T-helper 2 cell treated with Interferon-gamma antibody and Interleukin-4, amounts not matched to agents 100 ng/mL and 5 ng/mL, for 36 hours (primary cell): ENCODE data around the gene TRERF1. TPM values are rescaled to one million over a fixed set of nuclear protein-coding genes. Genes with fewer than 3 reads are reported as not detected.

ENCODE experiments used
- intact Hi-C: fragments of 100-400 bp; cut with micrococcal nuclease; formaldehyde crosslinking; loops from one replicate; pipeline ENCODE4 v1.15.1; 2023
- total RNA-seq: library from RNA; stranded (reverse); gene quantifications from 2 replicates; pipeline ENCODE4 v1.2.3, GENCODE V29; 2022

TRERF1 gene
- total RNA-seq, 1 donor from 2014 or later: 19.7 TPM

GRCh38 chr6:42259841-42260395 lies 191.8 kb downstream of the TRERF1 start:
- intact Hi-C loops: loop anchor here (2.0 kb wide), 1 partner anchor 287 kb away; no protein-coding TSS in a partner anchor

GRCh38 chr6:42259286-42259685 lies 192.4 kb downstream of the TRERF1 start:
- intact Hi-C loops: no loop called here

DNA sequence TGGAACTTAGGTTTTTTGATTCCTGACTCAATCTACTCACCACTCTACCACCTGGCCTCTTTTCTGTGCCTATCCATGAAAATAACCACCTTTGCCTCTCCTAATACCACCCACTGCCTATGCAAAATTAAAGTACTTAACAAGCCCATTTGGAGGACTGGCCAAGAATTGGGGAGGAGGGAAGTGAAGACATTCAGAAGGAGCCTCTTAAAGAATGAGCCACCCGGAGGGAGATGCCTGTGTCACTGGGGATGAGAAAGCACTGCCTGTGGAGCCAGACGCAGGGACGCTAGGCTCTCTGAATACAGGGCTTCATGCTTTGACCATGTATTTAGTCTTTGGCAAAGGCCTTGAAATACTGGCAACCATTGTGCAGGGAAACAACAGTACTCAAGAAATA lies 194.1 kb downstream of the TRERF1 start:
- intact Hi-C loops: no loop called here

DNA sequence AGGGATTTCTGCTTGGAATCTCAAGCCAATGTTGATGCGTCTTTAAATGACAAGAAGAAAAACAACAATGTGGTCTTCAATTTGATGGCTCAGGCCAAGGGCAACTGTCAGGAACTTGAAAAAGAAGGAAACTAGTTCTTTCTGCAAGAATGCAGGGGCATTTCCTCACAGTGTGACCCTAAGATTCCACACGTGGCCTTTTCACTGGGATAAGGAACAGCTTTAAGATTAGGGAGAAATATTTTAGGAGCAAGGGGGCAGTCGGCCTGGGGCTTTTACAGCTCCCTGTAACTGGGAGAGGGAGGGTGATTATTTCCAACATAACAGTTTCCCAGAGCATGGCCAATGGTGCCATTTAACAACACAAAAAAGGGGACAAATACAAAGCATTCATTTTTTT lies 194.7 kb downstream of the TRERF1 start:
- intact Hi-C loops: no loop called here

DNA sequence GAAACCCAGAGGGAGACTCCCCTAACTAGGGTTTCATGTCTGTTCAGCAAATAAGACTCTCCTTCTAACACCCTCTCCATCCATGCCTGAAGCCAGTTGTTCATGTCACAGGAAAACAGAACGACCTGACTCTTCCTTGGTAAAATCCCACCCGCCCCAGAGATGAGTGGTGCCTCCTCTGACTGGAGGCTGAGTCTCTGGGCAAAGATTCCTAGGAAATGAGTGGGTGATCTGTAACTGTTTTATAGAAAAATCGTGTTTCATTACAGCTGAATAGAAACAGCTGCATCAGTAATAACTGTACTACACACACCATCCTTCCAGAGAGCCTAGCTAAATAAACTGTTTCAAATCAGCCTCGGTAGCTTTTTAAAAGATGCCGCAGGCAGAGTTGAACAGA lies 196.7 kb downstream of the TRERF1 start:
- intact Hi-C loops: no loop called here

DNA sequence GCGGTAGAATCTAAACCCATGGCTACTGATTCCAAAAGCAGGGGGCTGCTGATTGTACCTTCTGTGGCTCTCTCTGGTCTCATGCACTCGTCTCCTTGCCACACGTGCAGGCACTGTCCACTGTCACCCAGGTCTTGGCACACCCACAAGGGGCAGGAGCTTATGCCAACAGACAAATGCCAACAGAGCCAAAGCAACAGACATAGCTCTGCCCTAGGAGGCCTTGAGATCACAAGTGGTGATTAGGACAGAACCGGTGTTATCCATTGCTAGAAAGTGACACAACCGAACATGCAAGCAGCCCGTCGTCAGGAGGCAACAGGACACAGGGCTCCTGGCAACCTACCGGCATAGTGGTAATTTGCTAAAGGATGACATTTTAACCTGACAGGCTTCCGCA lies 197.2 kb downstream of the TRERF1 start:
- intact Hi-C loops: no loop called here

GRCh38 chr6:42251911-42252637 lies 199.7 kb downstream of the TRERF1 start:
- intact Hi-C loops: no loop called here

GRCh38 chr6:42251500-42251899 lies 200.2 kb downstream of the TRERF1 start:
- intact Hi-C loops: no loop called here

- intact Hi-C loops: no loop called here
Measured at GRCh38 chr6:42250274-42250931, 201.3 kb downstream of the TRERF1 start.

GRCh38 chr6:42249279-42249678 lies 202.4 kb downstream of the TRERF1 start:
- intact Hi-C loops: no loop called here

DNA sequence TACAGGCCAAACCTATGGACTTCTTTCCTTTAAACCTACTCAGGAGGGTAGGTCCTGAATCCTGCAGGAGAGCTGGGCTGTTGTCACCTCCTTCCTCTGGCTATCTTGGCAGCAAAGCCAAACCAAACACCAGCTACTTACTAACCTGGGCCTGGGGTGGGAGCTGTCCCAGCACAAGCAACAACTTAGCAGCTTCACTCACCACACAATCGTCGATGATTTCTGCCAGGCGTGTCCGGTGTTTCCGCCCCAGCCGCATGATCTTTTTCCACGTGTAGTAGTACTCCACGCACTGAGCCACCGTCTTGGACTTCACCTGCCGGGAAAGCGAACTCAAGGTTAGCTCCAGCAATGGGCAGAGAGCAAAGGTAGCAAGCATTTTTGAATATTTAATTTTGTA lies 208.7 kb downstream of the TRERF1 start:
- intact Hi-C loops: no loop called here

GRCh38 chr6:42241915-42242314 lies 209.8 kb downstream of the TRERF1 start:
- intact Hi-C loops: no loop called here

DNA sequence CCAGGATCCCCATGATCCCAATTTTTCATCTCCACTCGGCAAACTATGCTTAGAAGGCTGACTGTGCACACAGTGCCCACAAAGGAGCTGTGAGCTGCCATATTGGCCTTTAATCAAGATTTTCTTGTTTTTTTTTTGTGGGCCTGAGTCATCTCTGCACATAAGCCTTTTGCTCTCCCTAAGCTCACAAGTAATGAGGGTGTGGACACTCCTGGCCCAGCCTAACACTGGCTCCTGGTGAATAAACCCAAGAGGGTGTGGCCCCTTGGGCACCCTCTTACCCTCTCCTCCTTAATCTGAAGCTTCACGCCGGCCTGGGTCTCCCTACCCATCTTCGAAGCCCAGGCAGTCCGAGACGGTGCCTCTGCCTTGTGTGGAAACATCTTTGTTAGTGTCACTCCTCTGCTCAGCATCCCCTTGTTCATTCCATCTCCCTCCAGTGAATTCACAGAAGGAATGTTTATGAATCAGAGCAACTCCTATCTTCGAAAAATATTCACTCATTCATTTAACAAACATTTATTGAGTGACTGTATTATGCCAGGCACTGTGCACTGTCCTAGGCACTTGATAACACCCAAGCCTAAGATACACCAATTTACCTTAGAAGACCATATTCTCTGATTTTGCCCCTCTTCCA lies 211.9 kb downstream of the TRERF1 start:
- intact Hi-C loops: no loop called here

GRCh38 chr6:42239333-42239732 lies 212.4 kb downstream of the TRERF1 start:
- intact Hi-C loops: no loop called here

DNA sequence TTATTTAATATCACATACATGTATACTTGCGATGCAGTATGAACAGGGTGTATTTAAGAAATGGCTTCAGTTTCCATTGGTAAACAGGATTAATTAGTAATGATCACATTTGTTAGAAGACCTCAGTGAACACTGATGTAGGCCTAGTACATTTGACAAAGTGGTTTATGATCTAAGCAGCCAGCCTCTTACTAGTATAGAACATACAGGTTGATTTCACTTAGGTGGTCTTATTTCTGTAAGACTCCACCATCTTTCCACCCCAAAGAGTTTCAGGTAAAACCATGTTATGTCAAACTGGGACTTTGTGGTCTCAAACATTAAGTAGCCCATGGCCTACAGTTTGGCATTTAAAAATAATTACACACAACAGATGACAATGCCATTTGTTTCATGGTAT lies 213.9 kb downstream of the TRERF1 start:
- intact Hi-C loops: no loop called here

- intact Hi-C loops: no loop called here
Measured at GRCh38 chr6:42236682-42237473, 214.8 kb downstream of the TRERF1 start.

GRCh38 chr6:42236030-42236429 lies 215.7 kb downstream of the TRERF1 start:
- intact Hi-C loops: no loop called here

- intact Hi-C loops: no loop called here
Measured at GRCh38 chr6:42232035-42232434, 219.7 kb downstream of the TRERF1 start.

GRCh38 chr6:42230345-42231321 lies 221.1 kb downstream of the TRERF1 start:
- intact Hi-C loops: no loop called here

DNA sequence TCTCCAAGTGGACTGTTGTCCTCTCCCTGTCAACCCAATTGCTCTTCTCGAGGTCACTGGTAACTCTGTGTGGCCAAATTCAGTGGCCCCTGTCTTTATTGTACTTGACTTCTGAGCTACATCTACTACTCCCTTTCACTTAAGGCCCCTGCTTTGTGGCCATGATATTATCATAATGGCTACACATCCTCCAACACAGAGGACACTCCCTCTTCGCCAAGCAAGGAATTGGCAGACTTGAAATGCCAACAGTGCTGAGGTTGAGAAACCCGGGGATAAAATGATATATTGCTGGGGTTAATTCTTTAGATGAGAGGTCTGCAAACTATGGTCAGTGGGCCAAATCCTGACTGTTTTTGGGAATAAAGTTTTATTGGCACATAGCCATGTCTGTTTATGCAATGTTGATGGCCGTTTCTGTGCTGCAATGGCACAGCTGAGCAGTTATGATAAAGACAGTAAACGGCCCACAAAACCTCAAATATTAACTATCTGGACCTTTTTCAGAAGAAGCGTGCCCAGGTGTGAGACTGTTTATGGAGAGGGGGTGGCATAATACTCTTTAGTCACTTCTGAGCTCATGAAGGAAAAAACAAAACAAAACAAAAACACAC lies 222.1 kb downstream of the TRERF1 start:
- intact Hi-C loops: no loop called here
